HL-60 (cell line): ENCODE measurements around the gene NATD1.

ENCODE experiments used
- POLR2AphosphoS5 ChIP-seq: IDR thresholded peaks from 2 replicates; pipeline ENCODE4 v1.6.1; 2012; ENCODE audit warnings: low read depth
- TF ChIP-seq, protein P1 (sequence below): IDR thresholded peaks from one replicate; pipeline ENCODE4 v1.5.1; 2011; ENCODE audit warnings: low read length, control low read depth, inconsistent platforms; ENCODE audit not compliant: insufficient read depth

DNA sequence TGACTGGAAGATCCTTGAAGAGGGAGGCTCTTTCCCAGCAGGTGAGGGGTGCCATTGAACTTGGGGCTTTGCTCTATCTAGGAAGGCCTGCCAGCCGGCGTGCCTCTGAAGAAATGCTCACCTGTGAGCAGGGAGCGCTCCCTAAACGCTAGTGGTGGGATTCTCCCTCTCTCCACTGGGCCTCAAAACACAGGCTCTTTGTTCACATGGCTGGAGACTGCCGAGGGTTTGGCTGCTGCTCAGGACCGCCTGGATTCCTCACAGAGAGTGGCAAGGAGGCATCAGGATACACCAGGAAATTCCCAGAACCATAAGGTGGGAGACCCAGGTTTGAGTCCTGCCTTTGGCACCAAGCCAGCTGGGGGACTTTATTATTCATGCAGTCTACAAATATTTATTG lies 21.7 kb downstream of the NATD1 start:
- TF ChIP-seq, protein P1, sequence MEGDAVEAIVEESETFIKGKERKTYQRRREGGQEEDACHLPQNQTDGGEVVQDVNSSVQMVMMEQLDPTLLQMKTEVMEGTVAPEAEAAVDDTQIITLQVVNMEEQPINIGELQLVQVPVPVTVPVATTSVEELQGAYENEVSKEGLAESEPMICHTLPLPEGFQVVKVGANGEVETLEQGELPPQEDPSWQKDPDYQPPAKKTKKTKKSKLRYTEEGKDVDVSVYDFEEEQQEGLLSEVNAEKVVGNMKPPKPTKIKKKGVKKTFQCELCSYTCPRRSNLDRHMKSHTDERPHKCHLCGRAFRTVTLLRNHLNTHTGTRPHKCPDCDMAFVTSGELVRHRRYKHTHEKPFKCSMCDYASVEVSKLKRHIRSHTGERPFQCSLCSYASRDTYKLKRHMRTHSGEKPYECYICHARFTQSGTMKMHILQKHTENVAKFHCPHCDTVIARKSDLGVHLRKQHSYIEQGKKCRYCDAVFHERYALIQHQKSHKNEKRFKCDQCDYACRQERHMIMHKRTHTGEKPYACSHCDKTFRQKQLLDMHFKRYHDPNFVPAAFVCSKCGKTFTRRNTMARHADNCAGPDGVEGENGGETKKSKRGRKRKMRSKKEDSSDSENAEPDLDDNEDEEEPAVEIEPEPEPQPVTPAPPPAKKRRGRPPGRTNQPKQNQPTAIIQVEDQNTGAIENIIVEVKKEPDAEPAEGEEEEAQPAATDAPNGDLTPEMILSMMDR, result no peak
- TF ChIP-seq POLR2AphosphoS5, result no peak; the same call in 1 of the 2 replicates
